ENCODE data around the gene LAMA2.

DNA sequence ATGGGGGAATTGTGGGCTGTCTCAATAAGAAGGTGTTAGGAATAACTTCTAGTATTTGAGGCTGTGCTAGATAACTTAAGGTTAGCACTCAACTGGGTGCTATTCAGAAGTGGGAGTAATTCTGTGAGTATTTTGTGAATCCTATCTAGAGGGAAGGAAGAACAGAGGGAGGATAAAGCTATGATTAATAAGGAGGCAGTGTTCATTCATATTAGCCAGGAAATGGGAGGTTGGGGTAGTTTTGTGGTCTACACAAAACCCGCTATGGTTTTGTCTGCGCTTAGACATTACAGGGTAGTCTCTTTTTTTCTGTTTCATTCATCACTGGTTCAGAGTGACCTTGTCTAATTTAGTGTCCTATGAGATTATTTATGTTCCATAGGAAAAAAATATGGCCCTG lies 486.0 kb downstream of the LAMA2 start:
- TF ChIP-seq, protein P1, sequence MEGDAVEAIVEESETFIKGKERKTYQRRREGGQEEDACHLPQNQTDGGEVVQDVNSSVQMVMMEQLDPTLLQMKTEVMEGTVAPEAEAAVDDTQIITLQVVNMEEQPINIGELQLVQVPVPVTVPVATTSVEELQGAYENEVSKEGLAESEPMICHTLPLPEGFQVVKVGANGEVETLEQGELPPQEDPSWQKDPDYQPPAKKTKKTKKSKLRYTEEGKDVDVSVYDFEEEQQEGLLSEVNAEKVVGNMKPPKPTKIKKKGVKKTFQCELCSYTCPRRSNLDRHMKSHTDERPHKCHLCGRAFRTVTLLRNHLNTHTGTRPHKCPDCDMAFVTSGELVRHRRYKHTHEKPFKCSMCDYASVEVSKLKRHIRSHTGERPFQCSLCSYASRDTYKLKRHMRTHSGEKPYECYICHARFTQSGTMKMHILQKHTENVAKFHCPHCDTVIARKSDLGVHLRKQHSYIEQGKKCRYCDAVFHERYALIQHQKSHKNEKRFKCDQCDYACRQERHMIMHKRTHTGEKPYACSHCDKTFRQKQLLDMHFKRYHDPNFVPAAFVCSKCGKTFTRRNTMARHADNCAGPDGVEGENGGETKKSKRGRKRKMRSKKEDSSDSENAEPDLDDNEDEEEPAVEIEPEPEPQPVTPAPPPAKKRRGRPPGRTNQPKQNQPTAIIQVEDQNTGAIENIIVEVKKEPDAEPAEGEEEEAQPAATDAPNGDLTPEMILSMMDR (IDR thresholded peaks at IDR 0.05) = no peak
- no peak for TF ChIP-seq RAD21 (IDR thresholded peaks at IDR 0.05; ENCODE audit: low read length)
- TF ChIP-seq NRF1 (IDR thresholded peaks at IDR 0.05; ENCODE audit: low read depth, low read length) = no peak
- TF ChIP-seq, protein P2, sequence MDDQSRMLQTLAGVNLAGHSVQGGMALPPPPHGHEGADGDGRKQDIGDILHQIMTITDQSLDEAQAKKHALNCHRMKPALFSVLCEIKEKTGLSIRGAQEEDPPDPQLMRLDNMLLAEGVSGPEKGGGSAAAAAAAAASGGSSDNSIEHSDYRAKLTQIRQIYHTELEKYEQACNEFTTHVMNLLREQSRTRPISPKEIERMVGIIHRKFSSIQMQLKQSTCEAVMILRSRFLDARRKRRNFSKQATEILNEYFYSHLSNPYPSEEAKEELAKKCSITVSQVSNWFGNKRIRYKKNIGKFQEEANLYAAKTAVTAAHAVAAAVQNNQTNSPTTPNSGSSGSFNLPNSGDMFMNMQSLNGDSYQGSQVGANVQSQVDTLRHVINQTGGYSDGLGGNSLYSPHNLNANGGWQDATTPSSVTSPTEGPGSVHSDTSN (IDR thresholded peaks at IDR 0.05) = no peak

Data from SK-N-SH (cell line).